OCI-LY7 (cell line): ENCODE data around the gene NCK2. TPM values are rescaled to one million over a fixed set of nuclear protein-coding genes. Genes with fewer than 3 reads are reported as not detected.

ENCODE experiments used
- BruUV-seq: library from RNA; stranded (reverse); fragments of 400-500 nt; replicated peaks from 2 replicates; lab custom pipeline; 2021; lab: Mats Ljungman, UMichigan
- CTCF ChIA-PET: fragments of 300-600 bp; sonication (Branson Sonifier 250); formaldehyde crosslinking; loops from one replicate; lab custom pipeline; 2022; ENCODE audit warnings: antibody characterized with exemption; ENCODE audit not compliant: unreplicated experiment; lab: Charles Lee
- POLR2A ChIA-PET: fragments of 300-600 bp; sonication (Branson Sonifier 250); formaldehyde crosslinking; loops from one replicate; lab custom pipeline; 2022; ENCODE audit warnings: antibody characterized with exemption; lab: Charles Lee
- DNase-seq: peaks from one replicate; pipeline ENCODE4 v3.0.0-alpha.2; 2015; ENCODE audit warnings: low spot score
- H2AFZ ChIP-seq: fragments of 200-600 bp; sonication (generic), shearing (Covaris generic); 2 replicates; pipeline ENCODE4 v1.6.1; 2014; ENCODE audit warnings: mild to moderate bottlenecking, antibody characterized with exemption, low read length, moderate library complexity
- H3K27ac ChIP-seq: fragments of 200-600 bp; sonication (generic); 2 replicates; pipeline ENCODE4 v1.5.1; 2014; ENCODE audit warnings: mixed run types, low read depth, mild to moderate bottlenecking, moderate library complexity, low read length, inconsistent platforms; ENCODE audit not compliant: poor library complexity, severe bottlenecking
- H3K36me3 ChIP-seq: fragments of 200-600 bp; sonication (generic); 2 replicates; pipeline ENCODE4 v1.6.1; 2014; ENCODE audit warnings: mild to moderate bottlenecking, antibody characterized with exemption, low read length, moderate library complexity, mixed read lengths; ENCODE audit not compliant: insufficient read depth
- H3K4me1 ChIP-seq: fragments of 200-600 bp; sonication (generic); 2 replicates; pipeline ENCODE4 v1.5.1; 2014; ENCODE audit warnings: mild to moderate bottlenecking, low read length; ENCODE audit not compliant: insufficient read depth, poor library complexity, severe bottlenecking
- H3K4me2 ChIP-seq: fragments of 200-600 bp; sonication (generic); 2 replicates; pipeline ENCODE4 v1.6.1; 2014; ENCODE audit warnings: mild to moderate bottlenecking, low read length
- H3K4me3 ChIP-seq: fragments of 200-600 bp; sonication (generic); 2 replicates; pipeline ENCODE4 v1.5.1; 2014; ENCODE audit warnings: mild to moderate bottlenecking, low read depth, low read length; ENCODE audit not compliant: poor library complexity, severe bottlenecking
- H3K79me2 ChIP-seq: fragments of 200-600 bp; sonication (generic); 2 replicates; pipeline ENCODE4 v1.6.1; 2016; ENCODE audit warnings: low read depth, mild to moderate bottlenecking, low read length, moderate library complexity, mixed read lengths; ENCODE audit not compliant: insufficient read depth
- H3K9me2 ChIP-seq: fragments of 200-600 bp; sonication (generic); 2 replicates; pipeline ENCODE4 v1.6.1; 2016; ENCODE audit warnings: mild to moderate bottlenecking, low read length, mixed read lengths; ENCODE audit not compliant: insufficient read depth
- H3K9me3 ChIP-seq: fragments of 200-600 bp; sonication (generic); 2 replicates; pipeline ENCODE4 v1.6.1; 2014; ENCODE audit warnings: mild to moderate bottlenecking, mixed run types, low read length, mixed read lengths
- H4K20me1 ChIP-seq: fragments of 200-600 bp; sonication (generic); 2 replicates; pipeline ENCODE4 v1.6.1; 2014; ENCODE audit warnings: mild to moderate bottlenecking, antibody characterized with exemption, low read length, moderate library complexity, mixed read lengths; ENCODE audit not compliant: insufficient read depth
- CTCF ChIP-seq: fragments of 200-600 bp; sonication (generic); conservative IDR thresholded peaks from 2 replicates; pipeline ENCODE4 v1.5.1; 2014; ENCODE audit warnings: mild to moderate bottlenecking, antibody characterized with exemption, low read length, moderate library complexity, mixed read lengths
- EZH2phosphoT487 ChIP-seq: fragments of 200-600 bp; sonication (generic); IDR thresholded peaks from 2 replicates; pipeline ENCODE4 v1.6.1; 2018; ENCODE audit warnings: low read depth, borderline replicate concordance, mild to moderate bottlenecking, mixed run types, antibody characterized with exemption, low read length, moderate library complexity, mixed read lengths
- intact Hi-C: fragments of 100-400 bp; cut with micrococcal nuclease; formaldehyde crosslinking; loops from one replicate; pipeline ENCODE4 v1.10.0; 2022; ENCODE audit not compliant: unreplicated experiment
- total RNA-seq, 2 experiments: library from RNA; depleted of rRNA in 1 of 2; stranded (reverse); fragments of >200 nt in 1 of 2; shearing (Covaris generic) in 1 of 2; gene quantifications; 2 replicates each; pipeline ENCODE4 v1.2.3, GENCODE V29; 2014 to 2022

NCK2 gene
- total RNA-seq, 2 experiments from 2014 or later = 23.4 to 34.2 TPM

DNA sequence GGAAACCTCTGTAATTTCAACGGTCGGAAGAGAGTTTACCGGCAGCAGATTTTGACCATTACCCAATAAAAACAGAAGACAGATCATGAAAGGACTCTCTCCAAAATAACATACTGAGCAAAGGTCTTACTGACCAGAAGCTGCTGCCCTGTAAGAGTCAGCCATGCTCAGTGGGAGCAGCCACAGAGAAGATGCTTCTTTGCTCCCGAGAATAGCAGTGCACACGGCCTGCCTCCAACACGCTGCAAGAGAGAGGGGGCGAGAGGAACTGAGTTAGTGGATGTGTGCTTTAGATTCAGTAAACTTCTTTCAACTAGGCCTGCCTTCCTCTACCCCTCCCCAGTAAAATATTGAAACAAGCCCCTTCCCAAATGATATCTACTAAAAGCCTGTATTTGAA lies 103.7 kb downstream of the NCK2 start:
- CTCF ChIA-PET = interaction anchor here (1.0 kb wide), 1 partner anchor 12 kb away, joined by 5 read pairs; no protein-coding TSS in a partner anchor
- BruUV-seq = no TSS peak
- Histone ChIP-seq H4K20me1 (no peaks in the 10 kb centered on the region), H3K4me3 (no peak overlapping the region), H3K79me2 (no peaks in the 10 kb centered on the region), H3K9me3 (no peaks in the 10 kb centered on the region), H3K27ac (no peak overlapping the region), H3K4me1 (peaks cover 23% of the 10 kb centered on the region), H3K36me3 (no peaks in the 10 kb centered on the region), H3K4me2 (no peak overlapping the region), H3K9me2 (no peaks in the 10 kb centered on the region), H2AFZ (no peak overlapping the region)
- intact Hi-C loops = no loop called here
- POLR2A ChIA-PET = no interaction called here
- DNase-seq = no peak
- TF ChIP-seq CTCF (no peak), EZH2phosphoT487 (no peak)

DNA sequence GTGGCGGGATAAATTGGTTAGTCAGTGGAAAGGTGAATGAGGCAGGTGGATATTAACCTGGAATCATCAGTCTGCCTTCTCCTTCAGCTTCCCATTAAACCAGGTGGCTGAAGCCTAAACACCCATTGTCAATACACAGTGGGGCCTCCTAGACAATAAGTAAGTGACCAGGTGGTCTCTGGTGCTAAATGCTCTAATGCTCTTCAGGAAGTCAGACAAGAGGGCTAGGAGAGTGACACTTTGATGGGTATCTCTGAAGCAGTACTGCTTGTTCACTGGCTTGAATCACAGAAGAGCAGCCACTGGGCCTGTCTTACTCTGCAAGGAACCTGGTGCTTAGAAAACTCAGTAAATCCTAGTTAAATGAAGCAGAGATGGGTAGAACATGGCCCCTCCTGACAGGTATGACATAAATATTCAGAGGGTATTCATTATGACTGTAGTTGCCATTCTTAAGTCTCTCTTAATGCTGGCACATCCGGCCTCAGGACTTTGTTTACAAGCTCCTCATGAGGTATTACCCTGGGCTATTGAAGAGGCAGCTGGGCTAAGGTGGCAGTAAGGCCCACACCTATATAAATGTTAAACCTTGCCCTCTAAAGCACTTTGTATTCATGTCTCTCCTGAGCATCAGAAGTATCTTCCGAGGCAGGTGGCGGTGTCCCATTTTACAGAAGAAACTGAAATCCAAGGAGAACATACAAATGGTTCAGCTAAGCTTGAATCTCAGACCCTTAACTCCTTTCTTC lies 104.9 kb downstream of the NCK2 start:
- Histone ChIP-seq H3K4me3 (no peak overlapping the region), H3K9me3 (no peaks in the 10 kb centered on the region), H4K20me1 (no peaks in the 10 kb centered on the region), H3K79me2 (no peaks in the 10 kb centered on the region), H3K36me3 (no peaks in the 10 kb centered on the region), H2AFZ (no peak overlapping the region), H3K4me2 (peak overlapping the region; percentile 35; the same call in 1 of the 2 replicates), H3K27ac (peak overlapping the region; percentile 45), H3K4me1 (peaks cover 16% of the 10 kb centered on the region), H3K9me2 (no peaks in the 10 kb centered on the region)
- peak; percentile 76 for DNase-seq
- POLR2A ChIA-PET = interaction anchor here (0.6 to 1.2 kb wide), 4 partner anchors 8 to 51 kb away, joined by 3 to 5 read pairs (median 3); no protein-coding TSS in a partner anchor
- TF ChIP-seq CTCF (no peak), EZH2phosphoT487 (no peak)
- no TSS peak for BruUV-seq
- intact Hi-C loops = no loop called here
- CTCF ChIA-PET = no interaction called here

DNA sequence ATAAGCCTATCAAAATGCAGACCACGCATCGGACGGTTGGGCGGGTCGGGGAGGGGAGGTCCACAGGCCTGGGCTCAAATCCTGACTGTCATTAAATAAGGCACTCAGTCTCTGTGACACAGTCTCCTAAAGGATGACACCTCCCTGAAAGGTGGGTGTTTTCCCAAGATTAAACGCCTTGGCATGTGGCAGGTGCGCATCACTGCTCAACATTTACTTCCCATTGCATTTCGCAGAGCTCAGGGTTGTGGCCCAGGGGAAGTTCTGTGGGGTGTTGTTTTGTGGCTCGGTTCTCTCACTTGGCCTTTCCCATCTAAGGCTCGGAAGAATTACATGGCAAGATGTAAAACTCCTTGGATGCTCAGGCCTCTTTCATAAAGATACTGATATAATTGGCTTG lies 107.4 kb downstream of the NCK2 start:
- peaks cover 16% of the 10 kb centered on the region for H3K4me1 ChIP-seq
- H3K9me3 ChIP-seq = no peaks in the 10 kb centered on the region
- BruUV-seq = no TSS peak
- no peak overlapping the region for H2AFZ ChIP-seq
- no peak overlapping the region for H3K27ac ChIP-seq
- no peak for TF ChIP-seq CTCF
- no peaks in the 10 kb centered on the region; the same call in 1 of the 2 replicates for H3K36me3 ChIP-seq
- H3K9me2 ChIP-seq = no peaks in the 10 kb centered on the region
- POLR2A ChIA-PET = no interaction called here
- CTCF ChIA-PET = no interaction called here
- no peaks in the 10 kb centered on the region for H3K79me2 ChIP-seq
- no peak overlapping the region for H3K4me2 ChIP-seq
- no peak overlapping the region for H3K4me3 ChIP-seq
- intact Hi-C loops = no loop called here
- DNase-seq = no peak
- no peaks in the 10 kb centered on the region for H4K20me1 ChIP-seq
